Ovary (tissue), 9 donors: ENCODE measurements around the gene VTA1. TPM values are rescaled to one million over a fixed set of nuclear protein-coding genes. Genes with fewer than 3 reads are reported as not detected.

ENCODE experiments used
- DNase-seq, 5 donors: peaks; one replicate each; pipeline ENCODE4 v3.0.0-alpha.2; 2019 to 2020
- H3K27ac ChIP-seq, 2 donors: fragments of 200-600 bp; one replicate each; pipeline versions ENCODE4 v1.5.1 to v1.8.0; 2019 to 2022
- H3K27me3 ChIP-seq: fragments of 200-600 bp; one replicate; pipeline ENCODE4 v1.8.0; 2022
- H3K36me3 ChIP-seq: fragments of 200-600 bp; sonication (generic); one replicate; pipeline ENCODE4 v1.5.1; 2019
- H3K4me1 ChIP-seq: one replicate; pipeline ENCODE4 v1.8.1; 2013; ENCODE audit warnings: mild to moderate bottlenecking, moderate library complexity; ENCODE audit not compliant: insufficient read depth
- H3K4me3 ChIP-seq: fragments of 200-600 bp; sonication (generic); one replicate; pipeline ENCODE4 v1.5.1; 2017
- H3K9me3 ChIP-seq, 2 donors: fragments of 200-600 bp in 1 of 2; sonication (generic) in 1 of 2; one replicate each; pipeline versions ENCODE4 v1.5.1 to v1.8.1; 2013 to 2019; ENCODE audit warnings: mild to moderate bottlenecking in 1 of 2, moderate library complexity in 1 of 2
- EP300 ChIP-seq: sonication (generic); formaldehyde crosslinking; IDR thresholded peaks from one replicate; pipeline ENCODE4 v1.6.1; 2017; ENCODE audit warnings: antibody characterized with exemption
- POLR2A ChIP-seq: fragments of 450-650 bp; IDR thresholded peaks from one replicate; pipeline ENCODE4 v1.6.1; 2017; ENCODE audit warnings: antibody characterized with exemption, mild to moderate bottlenecking, moderate library complexity
- WGBS, 3 donors: extraction: QIAGEN DNeasy Blood & Tissue Kit in 1 of 3; methylation state at CpG; one replicate each; pipeline versions ENCODE4 v1.1.5 to v1.1.7; 2013 to 2017; 5-methylcytosine and 5-hydroxymethylcytosine counted together
- intact Hi-C, 4 donors: fragments of 100-400 bp; cut with DNase I; formaldehyde crosslinking; loops; one replicate each; pipeline versions ENCODE4 v1.11.0 to v1.15.1; 2022 to 2023
- polyA plus RNA-seq, 2 donors: library from polyadenylated mRNA; stranded (reverse); fragments of 200-250 nt in 1 of 2; fragments of 350-450 nt in 1 of 2; fragmentation: Illumina TruSeq in 1 of 2; extraction: RNeasy Lipid Tissue Mini Kit (QIAGEN cat#74804) in 1 of 2; gene quantifications; one replicate each; pipeline ENCODE4 v1.2.3, GENCODE V29; 2013 to 2014
- total RNA-seq, 7 donors: library from RNA; depleted of rRNA in 2 of 7; stranded (reverse); fragments of >200 nt in 2 of 7; fragmentation: NEBNext Ultra II Directional in 3 of 7; extraction: Animal tissue kit (Norgen Biotek cat#: 25700) in 3 of 7; gene quantifications; one replicate each; pipeline versions ENCODE4 v1.1.0 to v1.2.4, GENCODE V29; 2016 to 2023
- TF ChIP-seq, protein P1 (sequence below), 3 donors: fragments of 450-650 bp in 2 of 3; fragments of 200-600 bp in 1 of 3; IDR thresholded peaks; one replicate each; pipeline versions ENCODE4 v1.5.1 to v1.8.0; 2016 to 2022; ENCODE audit warnings: antibody characterized with exemption in 3 of 3, mild to moderate bottlenecking in 1 of 3
- donor health status: DM: no; HTN: no; CAD: no; lungs with moderate emphysema.
- donor health status: DM: no; HTN: no; CAD: no.
- donor health status: Bipolar disorder and iron deficiency.
- donor health status: DM: yes; HTN: yes; CAD: no.
- donor health status: DM: no; HTN: no; CAD: no.
- donor health status: DM: yes; HTN: yes; CAD: no.

VTA1 gene
- total and polyA plus RNA-seq, 9 donors, result 17.6 to 36.9 (median 24.5) TPM

DNA sequence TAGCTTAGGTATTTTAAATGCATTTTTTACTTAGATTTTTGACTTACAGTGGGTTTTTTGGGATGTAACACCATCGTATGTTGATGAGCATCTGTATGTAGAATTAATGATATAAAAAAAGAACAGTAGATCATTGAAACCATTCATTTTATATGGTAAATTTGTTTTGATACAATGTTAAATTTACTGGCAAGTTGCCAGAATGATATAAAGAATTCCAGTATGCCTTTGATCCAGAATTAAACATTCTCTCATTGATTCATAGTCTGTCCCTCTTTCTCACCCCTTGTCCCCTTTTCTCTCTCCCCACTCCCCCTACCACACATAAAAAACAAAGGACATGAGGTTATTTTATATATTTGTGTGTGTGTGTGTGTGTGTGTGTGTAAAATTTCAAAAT is 45.3 kb downstream of the VTA1 start:
- TF ChIP-seq, protein P1, sequence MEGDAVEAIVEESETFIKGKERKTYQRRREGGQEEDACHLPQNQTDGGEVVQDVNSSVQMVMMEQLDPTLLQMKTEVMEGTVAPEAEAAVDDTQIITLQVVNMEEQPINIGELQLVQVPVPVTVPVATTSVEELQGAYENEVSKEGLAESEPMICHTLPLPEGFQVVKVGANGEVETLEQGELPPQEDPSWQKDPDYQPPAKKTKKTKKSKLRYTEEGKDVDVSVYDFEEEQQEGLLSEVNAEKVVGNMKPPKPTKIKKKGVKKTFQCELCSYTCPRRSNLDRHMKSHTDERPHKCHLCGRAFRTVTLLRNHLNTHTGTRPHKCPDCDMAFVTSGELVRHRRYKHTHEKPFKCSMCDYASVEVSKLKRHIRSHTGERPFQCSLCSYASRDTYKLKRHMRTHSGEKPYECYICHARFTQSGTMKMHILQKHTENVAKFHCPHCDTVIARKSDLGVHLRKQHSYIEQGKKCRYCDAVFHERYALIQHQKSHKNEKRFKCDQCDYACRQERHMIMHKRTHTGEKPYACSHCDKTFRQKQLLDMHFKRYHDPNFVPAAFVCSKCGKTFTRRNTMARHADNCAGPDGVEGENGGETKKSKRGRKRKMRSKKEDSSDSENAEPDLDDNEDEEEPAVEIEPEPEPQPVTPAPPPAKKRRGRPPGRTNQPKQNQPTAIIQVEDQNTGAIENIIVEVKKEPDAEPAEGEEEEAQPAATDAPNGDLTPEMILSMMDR (IDR thresholded peaks at IDR 0.05), result no peak
- no peak for TF ChIP-seq POLR2A
- intact Hi-C loops, result no loop called here
- DNase-seq, result no peak
- no peaks in the 10 kb centered on the region for H3K4me1 ChIP-seq
- no peaks in the 10 kb centered on the region for H3K36me3 ChIP-seq
- 95 to 96% (median 96%) methylated on average over 1 of the region's 1 CpG for WGBS, 3 donors
- H3K9me3 ChIP-seq, result no peaks in the 10 kb centered on the region
- no peaks in the 10 kb centered on the region for H3K27me3 ChIP-seq
- H3K27ac ChIP-seq, result no peak overlapping the region
- H3K4me3 ChIP-seq, result no peak overlapping the region

DNA sequence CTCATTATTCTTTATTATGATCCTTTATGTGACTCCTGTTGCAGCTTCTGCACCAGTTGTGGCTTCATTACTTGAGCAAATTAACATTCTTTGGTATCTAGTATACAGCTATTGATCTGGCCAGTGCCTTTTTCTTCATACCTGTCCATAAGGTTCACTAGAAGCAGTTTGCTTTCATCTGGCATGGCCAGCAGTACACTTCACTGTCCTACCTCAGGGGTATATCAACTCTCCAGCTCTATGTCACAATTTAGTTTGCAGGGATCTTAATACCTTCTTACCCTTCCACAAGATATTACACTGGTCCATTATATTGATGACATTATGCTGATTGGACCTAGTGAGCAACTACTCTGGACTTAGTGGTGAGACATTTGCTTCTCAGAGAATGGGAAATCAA is 46.6 kb downstream of the VTA1 start:
- H3K27ac ChIP-seq, result no peak overlapping the region
- H3K36me3 ChIP-seq, result no peaks in the 10 kb centered on the region
- H3K4me3 ChIP-seq, result no peak overlapping the region
- no peaks in the 10 kb centered on the region for H3K4me1 ChIP-seq
- H3K27me3 ChIP-seq, result no peaks in the 10 kb centered on the region
- no peaks in the 10 kb centered on the region for H3K9me3 ChIP-seq
- TF ChIP-seq POLR2A, result no peak
- TF ChIP-seq, protein P1 (IDR thresholded peaks at IDR 0.05), result no peak
- no peak for TF ChIP-seq EP300
- no peak for DNase-seq
- intact Hi-C loops, result no loop called here

DNA sequence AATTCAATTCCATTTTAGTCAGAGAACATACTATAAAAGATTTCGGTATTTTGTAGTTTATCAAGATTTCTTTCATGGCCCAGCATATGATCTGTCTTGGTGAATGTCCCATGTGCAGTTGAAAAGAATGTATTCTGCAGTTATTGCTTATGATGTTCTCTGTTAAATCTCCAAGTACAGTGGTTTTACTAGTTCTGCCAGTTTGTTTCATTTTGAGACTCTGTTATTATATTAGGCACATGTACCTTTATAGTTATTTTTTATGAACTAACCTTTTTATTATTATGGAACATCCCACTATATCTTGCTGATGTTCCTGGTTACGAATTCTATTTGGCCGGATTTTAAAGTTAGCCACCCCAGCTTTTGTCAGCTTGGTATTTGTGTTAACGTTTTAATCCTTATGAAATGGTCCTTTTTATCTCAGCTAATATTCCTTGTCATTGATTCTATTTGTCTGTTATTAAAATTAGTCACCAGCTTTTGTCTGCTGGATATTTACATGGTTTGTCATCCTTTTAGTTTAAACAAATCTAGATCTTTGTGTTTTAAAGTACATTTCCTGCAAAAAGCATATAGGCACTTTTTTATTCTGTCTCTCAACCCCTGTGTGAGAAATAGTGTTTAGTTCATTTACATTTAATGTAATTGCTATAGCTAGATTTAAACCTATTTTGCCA is 48.9 kb downstream of the VTA1 start:
- no peaks in the 10 kb centered on the region for H3K9me3 ChIP-seq
- WGBS, 3 donors, result 87 to 94% (median 89%) methylated on average over 4 of the region's 4 CpGs
- no peak overlapping the region for H3K27ac ChIP-seq
- DNase-seq, result no peak
- no peaks in the 10 kb centered on the region for H3K36me3 ChIP-seq
- intact Hi-C loops, result no loop called here
- no peak overlapping the region for H3K4me3 ChIP-seq
- no peaks in the 10 kb centered on the region for H3K4me1 ChIP-seq
- no peak for TF ChIP-seq EP300
- TF ChIP-seq, protein P1 (IDR thresholded peaks at IDR 0.05), result no peak
- TF ChIP-seq POLR2A, result no peak
- no peaks in the 10 kb centered on the region for H3K27me3 ChIP-seq

DNA sequence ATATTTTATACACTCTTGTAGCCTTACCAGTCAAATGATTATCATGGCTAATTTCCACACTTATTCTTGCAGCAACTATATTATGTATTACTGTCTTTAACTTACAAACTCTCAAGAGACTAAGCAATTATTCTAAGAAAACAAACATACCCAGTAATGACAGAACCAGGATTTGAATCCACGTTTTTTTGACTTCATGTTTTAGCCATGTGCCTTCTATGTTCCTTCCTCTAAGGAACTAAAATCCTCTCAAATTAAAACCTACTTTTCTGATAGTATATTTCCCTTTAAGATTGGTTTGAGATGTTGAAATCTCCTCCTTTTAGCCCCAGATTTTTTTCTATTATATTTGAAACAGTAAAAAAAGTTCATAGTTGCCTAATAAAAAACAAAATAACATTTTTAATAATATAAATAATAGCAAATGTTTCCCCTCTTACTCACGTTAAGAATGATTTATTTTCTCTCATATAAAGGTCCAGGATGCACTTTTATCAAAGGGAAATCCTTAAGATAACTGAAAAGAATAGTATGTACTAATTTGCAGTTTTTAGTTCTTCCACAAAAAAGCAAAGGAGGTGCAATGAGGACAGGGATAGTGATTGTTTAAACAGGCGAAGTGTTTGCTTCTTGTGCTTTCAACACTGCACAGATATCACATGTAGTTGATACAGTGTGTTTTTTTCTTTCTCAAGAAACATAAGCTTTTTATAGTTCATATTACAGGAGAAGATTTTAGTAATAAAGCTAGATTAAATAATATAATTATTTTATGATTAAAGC is 54.0 kb downstream of the VTA1 start:
- 17 to 27% (median 20%) methylated on average over 3 of the region's 3 CpGs for WGBS, 3 donors
- no peak overlapping the region for H3K4me3 ChIP-seq
- no peaks in the 10 kb centered on the region for H3K36me3 ChIP-seq

More for the DNA sequence above, 54.0 kb downstream of the VTA1 start:
- H3K27me3 ChIP-seq, result no peaks in the 10 kb centered on the region
- no peak overlapping the region for H3K27ac ChIP-seq
- TF ChIP-seq, protein P1 (IDR thresholded peaks at IDR 0.05), result no peak
- TF ChIP-seq EP300, result no peak
- no peak for TF ChIP-seq POLR2A
- H3K9me3 ChIP-seq, result no peaks in the 10 kb centered on the region
- DNase-seq, result no peak
- no peaks in the 10 kb centered on the region for H3K4me1 ChIP-seq
- intact Hi-C loops, result no loop called here
